Liver (tissue), 9 donors: ENCODE measurements around the gene MSI2. TPM values are rescaled to one million over a fixed set of nuclear protein-coding genes. Genes with fewer than 3 reads are reported as not detected.

Source experiments
- DNase-seq: peaks from one replicate; pipeline ENCODE4 v3.0.0-alpha.2; 2017; ENCODE audit warnings: low spot score
- H3K27ac ChIP-seq, 2 donors: one replicate each; pipeline ENCODE4 v1.7.0; 2013; ENCODE audit warnings: inconsistent platforms in 2 of 2, low read length in 2 of 2, control low read depth in 1 of 2, low read depth in 1 of 2, mild to moderate bottlenecking in 1 of 2
- H3K27me3 ChIP-seq, 4 donors: one replicate each; pipeline versions ENCODE4 v1.6.1 to v1.7.0; 2013; ENCODE audit warnings: low read length in 3 of 4, inconsistent platforms in 1 of 4, mild to moderate bottlenecking in 1 of 4, moderate library complexity in 1 of 4; ENCODE audit not compliant: control insufficient read depth in 4 of 4, insufficient read depth in 4 of 4
- H3K36me3 ChIP-seq, 4 donors: one replicate each; pipeline versions ENCODE4 v1.6.1 to v1.7.0; 2013; ENCODE audit warnings: low read length in 3 of 4, mild to moderate bottlenecking in 3 of 4, low read depth in 1 of 4, moderate library complexity in 1 of 4; ENCODE audit not compliant: control insufficient read depth in 4 of 4, insufficient read depth in 3 of 4
- H3K4me1 ChIP-seq, 4 donors: one replicate each; pipeline versions ENCODE4 v1.6.1 to v1.7.0; 2013; ENCODE audit warnings: low read length in 3 of 4, mild to moderate bottlenecking in 3 of 4, moderate library complexity in 1 of 4; ENCODE audit not compliant: control insufficient read depth in 4 of 4, insufficient read depth in 4 of 4
- H3K4me3 ChIP-seq, 3 donors: one replicate each; pipeline versions ENCODE4 v1.6.1 to v1.7.0; 2013; ENCODE audit warnings: low read length in 3 of 3, control low read depth in 1 of 3, low read depth in 1 of 3, mild to moderate bottlenecking in 1 of 3
- H3K9ac ChIP-seq, 2 donors: one replicate each; pipeline ENCODE4 v1.7.0; 2013; ENCODE audit warnings: low read length in 2 of 2, mild to moderate bottlenecking in 2 of 2, moderate library complexity in 2 of 2, control low read depth in 1 of 2, low read depth in 1 of 2
- H3K9me3 ChIP-seq, 4 donors: one replicate each; pipeline versions ENCODE4 v1.6.1 to v1.7.0; 2013; ENCODE audit warnings: low read length in 3 of 4; ENCODE audit not compliant: control insufficient read depth in 4 of 4
- ATF3 ChIP-seq: IDR thresholded peaks from 2 replicates; pipeline ENCODE4 v1.6.1; 2016; ENCODE audit warnings: antibody characterized with exemption
- CTCF ChIP-seq: fragments of 150-350 bp; IDR thresholded peaks from 2 replicates; pipeline ENCODE4 v1.5.1; 2017; ENCODE audit warnings: improper control_type of control experiment, low read depth, low read length; ENCODE audit not compliant: missing input control
- EGR1 ChIP-seq, 2 donors: IDR thresholded peaks; 2 replicates each; pipeline ENCODE4 v1.6.1; 2016 to 2018; ENCODE audit warnings: antibody characterized with exemption in 2 of 2, low read depth in 2 of 2
- FOXA1 ChIP-seq: IDR thresholded peaks from 2 replicates; pipeline ENCODE4 v1.6.1; 2016; ENCODE audit warnings: antibody characterized with exemption
- FOXA2 ChIP-seq: IDR thresholded peaks from 2 replicates; pipeline ENCODE4 v1.6.1; 2016; ENCODE audit warnings: antibody characterized with exemption
- GABPA ChIP-seq, 2 donors: IDR thresholded peaks in 1 of 2; conservative IDR thresholded peaks in 1 of 2; 2 replicates each; pipeline ENCODE4 v1.6.1; 2016; ENCODE audit warnings: antibody characterized with exemption in 2 of 2, mild to moderate bottlenecking in 1 of 2, moderate library complexity in 1 of 2
- HNF4A ChIP-seq, 2 donors: conservative IDR thresholded peaks; 2 replicates each; pipeline ENCODE4 v1.6.1; 2016; ENCODE audit warnings: antibody characterized with exemption in 2 of 2, mild to moderate bottlenecking in 2 of 2
- HNF4G ChIP-seq: IDR thresholded peaks from 2 replicates; pipeline ENCODE4 v1.6.1; 2016; ENCODE audit warnings: antibody characterized with exemption
- JUND ChIP-seq, 2 donors: IDR thresholded peaks; 2 replicates each; pipeline ENCODE4 v1.6.1; 2016; ENCODE audit warnings: antibody characterized with exemption in 2 of 2
- MAX ChIP-seq: IDR thresholded peaks from 2 replicates; pipeline ENCODE4 v1.6.1; 2016; ENCODE audit warnings: antibody characterized with exemption
- NR2F2 ChIP-seq: IDR thresholded peaks from 2 replicates; pipeline ENCODE4 v1.6.1; 2016; ENCODE audit warnings: antibody characterized with exemption
- RAD21 ChIP-seq, 2 donors: IDR thresholded peaks; 2 replicates each; pipeline ENCODE4 v1.6.1; 2016; ENCODE audit warnings: antibody characterized with exemption in 2 of 2, mild to moderate bottlenecking in 2 of 2
- REST ChIP-seq: IDR thresholded peaks from 2 replicates; pipeline ENCODE4 v1.6.1; 2016; ENCODE audit warnings: antibody characterized with exemption, mild to moderate bottlenecking
- RXRA ChIP-seq, 2 donors: IDR thresholded peaks; 2 replicates each; pipeline ENCODE4 v1.6.1; 2017 to 2018; ENCODE audit warnings: antibody characterized with exemption in 2 of 2, mild to moderate bottlenecking in 1 of 2
- SP1 ChIP-seq: IDR thresholded peaks from 2 replicates; pipeline ENCODE4 v1.6.1; 2018; ENCODE audit warnings: antibody characterized with exemption, mild to moderate bottlenecking
- TAF1 ChIP-seq: conservative IDR thresholded peaks from 2 replicates; pipeline ENCODE4 v1.6.1; 2016; ENCODE audit warnings: antibody characterized with exemption, mild to moderate bottlenecking
- YY1 ChIP-seq: IDR thresholded peaks from 2 replicates; pipeline ENCODE4 v1.6.1; 2016; ENCODE audit warnings: antibody characterized with exemption, mild to moderate bottlenecking
- ZBTB33 ChIP-seq: IDR thresholded peaks from 2 replicates; pipeline ENCODE4 v1.6.1; 2016; ENCODE audit warnings: antibody characterized with exemption
- WGBS: extraction: QIAGEN DNeasy Blood & Tissue Kit; methylation state at CpG from one replicate; pipeline ENCODE4 v1.1.7; 2013; 5-methylcytosine and 5-hydroxymethylcytosine counted together
- polyA plus RNA-seq, 2 donors: library from polyadenylated mRNA; stranded (reverse) in 1 of 2; unstranded in 1 of 2; fragments of 200-250 nt in 1 of 2; fragments of >200 nt in 1 of 2; fragmentation: Nextera tagmentation in 1 of 2; extraction: Ambion mirVana in 1 of 2; gene quantifications; one replicate each; pipeline versions ENCODE4 v1.2.1 to v1.2.3, GENCODE V29; 2013 to 2015
- total RNA-seq, 2 donors: library from RNA; depleted of rRNA; stranded (reverse); fragments of >200 nt; gene quantifications; one replicate each; pipeline ENCODE4 v1.2.3, GENCODE V29; 2014
- donor health status: healthy.
- donor health status: healthy.
- donor health status: healthy.
- donor health status: healthy.
- donor health status: healthy.

Gene MSI2
- total and polyA plus RNA-seq, 4 donors: 5.7 to 15.6 (median 9.2) TPM

- TF ChIP-seq REST (no peak), RAD21 (IDR thresholded peaks at IDR 0.05) (no peak)
These were observed 186.1 kb downstream of the MSI2 start (continued) for GRCh38 chr17:57442401-57442823.

GRCh38 chr17:57442914-57443571 lies 186.7 kb downstream of the MSI2 start:
- TF ChIP-seq RXRA (IDR thresholded peaks at IDR 0.05) (no peak), YY1 (no peak), GABPA (IDR thresholded peaks at IDR 0.05 in 1 of 2, conservative IDR thresholded peaks at IDR 0.05 in 1 of 2) (no peak), HNF4G (no peak), FOXA1 (no peak)
- Histone ChIP-seq H3K4me1 (no peaks in the 10 kb centered on the region), H3K9ac (no peak overlapping the region), H3K27ac (no peak overlapping the region), H3K4me3 (no peak overlapping the region), H3K9me3 (no peaks in the 10 kb centered on the region), H3K27me3 (no peaks in the 10 kb centered on the region), H3K36me3 (no peaks in the 10 kb centered on the region)
- WGBS: 82% methylated on average over 16 of the region's 16 CpGs
- DNase-seq: no peak

- DNase-seq: no peak
These were observed 187.5 kb downstream of the MSI2 start for GRCh38 chr17:57443781-57444180.

More at GRCh38 chr17:57443781-57444180, 187.5 kb downstream of the MSI2 start:
- Histone ChIP-seq H3K4me3 (no peak overlapping the region), H3K27ac (no peak overlapping the region), H3K27me3 (no peaks in the 10 kb centered on the region), H3K9me3 (no peaks in the 10 kb centered on the region), H3K4me1 (no peaks in the 10 kb centered on the region), H3K9ac (no peak overlapping the region), H3K36me3 (no peaks in the 10 kb centered on the region)
- WGBS: 91% methylated on average over 5 of the region's 5 CpGs
- TF ChIP-seq CTCF (no peak), HNF4G (no peak), NR2F2 (no peak), EGR1 (IDR thresholded peaks at IDR 0.05; ENCODE audit: low read depth in 2 of 2) (no peak), FOXA1 (no peak), TAF1 (no peak), REST (no peak), FOXA2 (no peak), JUND (IDR thresholded peaks at IDR 0.05) (no peak), YY1 (no peak), GABPA (IDR thresholded peaks at IDR 0.05 in 1 of 2, conservative IDR thresholded peaks at IDR 0.05 in 1 of 2) (no peak), MAX (no peak), RXRA (IDR thresholded peaks at IDR 0.05) (no peak), ZBTB33 (no peak), SP1 (no peak), ATF3 (no peak), HNF4A (conservative IDR thresholded peaks at IDR 0.05) (no peak), RAD21 (IDR thresholded peaks at IDR 0.05) (no peak)
